Hematopoietic multipotent progenitor cell treated with erythropoietin and hydrocortisone succinate and interleukin-3 and kit ligand, for 6 days (in vitro differentiated cells): Measurements from ENCODE around the gene RASGEF1B.

Source experiments
- DNase-seq: peaks from one replicate; pipeline ENCODE4 v3.0.0-alpha.2; 2015

Gene RASGEF1B

DNA sequence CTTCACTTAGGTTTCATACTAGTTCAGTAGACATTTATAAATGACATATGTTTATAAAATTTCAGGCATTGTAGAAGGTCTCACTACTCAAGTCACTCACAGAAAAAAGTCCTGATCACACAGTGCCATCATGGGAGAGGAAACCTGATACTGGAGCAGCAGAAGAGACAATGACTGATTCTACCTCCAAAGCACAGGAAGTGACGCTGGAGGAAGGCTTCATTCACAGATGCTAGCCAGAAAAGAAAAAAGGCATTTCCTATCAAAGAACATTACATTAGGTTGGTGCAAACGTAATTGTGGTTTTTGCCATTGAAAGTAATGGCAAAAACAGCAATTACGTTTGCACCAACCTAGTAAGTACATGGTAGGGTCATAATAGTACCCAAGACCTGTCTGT is 79.5 kb downstream of the RASGEF1B start:
- DNase-seq = no peak

GRCh38 chr4:81389720-81390119 is 82.0 kb downstream of the RASGEF1B start:
- no peak for DNase-seq

DNA sequence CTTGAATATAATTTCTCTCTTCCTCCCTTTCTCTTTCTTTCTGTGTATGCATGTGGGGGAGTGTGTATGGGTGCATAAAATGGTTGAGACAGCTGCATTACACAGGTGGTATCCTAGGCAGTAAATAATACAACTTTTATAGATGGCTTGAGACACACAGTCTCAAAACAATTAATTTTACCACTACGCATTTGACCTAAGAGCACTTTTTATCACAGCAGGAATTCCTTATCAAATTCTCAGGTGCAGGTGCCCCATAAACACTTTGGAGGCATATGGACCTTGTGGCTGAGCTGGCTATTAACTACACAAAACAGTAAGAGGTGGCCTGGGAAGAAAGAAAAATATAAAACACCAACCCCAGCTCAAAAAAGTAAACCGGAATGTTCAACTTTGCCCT is 91.3 kb downstream of the RASGEF1B start:
- no peak for DNase-seq

GRCh38 chr4:81378386-81378785 is 93.3 kb downstream of the RASGEF1B start:
- DNase-seq = no peak

DNA sequence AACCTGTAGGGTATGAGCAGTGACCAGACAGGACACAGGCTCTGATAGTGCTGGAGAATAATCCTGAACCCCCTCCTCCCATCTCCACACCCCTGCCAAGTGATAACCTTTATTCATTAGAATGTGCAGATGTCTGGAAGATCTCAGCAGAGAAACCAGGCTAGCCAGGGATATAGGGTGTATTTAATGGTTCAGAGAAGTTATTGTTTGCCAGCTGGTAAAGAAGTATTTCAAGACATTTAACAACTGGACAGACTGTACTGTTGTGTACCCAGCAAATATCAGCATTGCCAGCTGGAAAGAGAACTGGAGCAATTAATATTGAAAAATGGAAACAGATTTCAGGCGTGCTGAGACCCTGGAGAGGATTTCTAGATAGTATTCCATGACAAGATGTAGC is 94.5 kb downstream of the RASGEF1B start:
- no peak for DNase-seq

GRCh38 chr4:81376720-81377119 is 95.0 kb downstream of the RASGEF1B start:
- no peak for DNase-seq
